IMR-90 (cell line): ENCODE results near the gene GSG1L.

Source experiments
- CEBPB ChIP-seq: IDR thresholded peaks from 2 replicates; pipeline ENCODE4 v1.6.1; 2012; ENCODE audit warnings: low read depth, low read length, improper control_type of control experiment
- CHD1 ChIP-seq: IDR thresholded peaks from 2 replicates; pipeline ENCODE4 v1.6.1; 2012; ENCODE audit warnings: low read depth, low read length, improper control_type of control experiment
- CTCF ChIP-seq: conservative IDR thresholded peaks from 2 replicates; pipeline ENCODE4 v1.5.1; 2012; ENCODE audit warnings: mild to moderate bottlenecking, low read depth, low read length, improper control_type of control experiment
- FOS ChIP-seq: fragments of 150-350 bp; IDR thresholded peaks from 2 replicates; pipeline ENCODE4 v1.6.1; 2016; ENCODE audit warnings: low read depth, low read length
- MAFK ChIP-seq: IDR thresholded peaks from 2 replicates; pipeline ENCODE4 v1.6.1; 2012; ENCODE audit warnings: low read depth, low read length, improper control_type of control experiment
- MAZ ChIP-seq: IDR thresholded peaks from 2 replicates; pipeline ENCODE4 v1.6.1; 2012; ENCODE audit warnings: low read depth, mild to moderate bottlenecking, low read length, improper control_type of control experiment, moderate library complexity, borderline replicate concordance
- MXI1 ChIP-seq: IDR thresholded peaks from 2 replicates; pipeline ENCODE4 v1.6.1; 2012; ENCODE audit warnings: low read depth, mild to moderate bottlenecking, low read length, moderate library complexity, borderline replicate concordance
- POLR2A ChIP-seq: IDR thresholded peaks from 2 replicates; pipeline ENCODE4 v1.6.1; 2012; ENCODE audit warnings: mild to moderate bottlenecking, low read depth, low read length
- RAD21 ChIP-seq: IDR thresholded peaks from 2 replicates; pipeline ENCODE4 v1.6.1; 2012; ENCODE audit warnings: low read length, improper control_type of control experiment
- RFX5 ChIP-seq: IDR thresholded peaks from 2 replicates; pipeline ENCODE4 v1.8.0; 2012; ENCODE audit warnings: low read depth, mild to moderate bottlenecking, low read length, moderate library complexity
- TF ChIP-seq, protein P1 (sequence below): fragments of 150-350 bp; IDR thresholded peaks from 2 replicates; pipeline ENCODE4 v1.6.1; 2017; ENCODE audit warnings: mild to moderate bottlenecking, antibody characterized with exemption, low read length, low read depth

DNA sequence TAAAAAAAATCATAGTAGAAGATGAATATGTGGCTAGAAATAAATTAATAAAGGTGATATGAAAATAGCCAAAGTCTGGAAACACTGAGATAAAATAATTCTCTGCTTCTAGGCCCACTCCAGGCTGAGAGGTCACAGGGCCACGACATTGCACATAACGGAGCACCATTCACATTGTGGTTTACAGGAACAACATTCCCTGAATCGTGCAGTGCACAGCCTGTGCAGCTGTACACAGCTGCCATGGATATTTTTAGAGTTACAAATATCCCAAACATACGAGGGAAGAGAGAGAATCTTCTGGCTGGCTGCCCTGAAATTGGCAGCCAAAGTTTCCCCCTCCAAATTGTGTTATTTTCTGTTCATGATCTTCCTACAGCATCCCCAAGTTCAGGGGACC lies 68.8 kb downstream of the GSG1L start:
- TF ChIP-seq FOS (no peak), POLR2A (no peak), CTCF (no peak), MAZ (no peak), MAFK (no peak), RFX5 (no peak), CHD1 (no peak), MXI1 (no peak), CEBPB (no peak), RAD21 (no peak)
- TF ChIP-seq, protein P1, sequence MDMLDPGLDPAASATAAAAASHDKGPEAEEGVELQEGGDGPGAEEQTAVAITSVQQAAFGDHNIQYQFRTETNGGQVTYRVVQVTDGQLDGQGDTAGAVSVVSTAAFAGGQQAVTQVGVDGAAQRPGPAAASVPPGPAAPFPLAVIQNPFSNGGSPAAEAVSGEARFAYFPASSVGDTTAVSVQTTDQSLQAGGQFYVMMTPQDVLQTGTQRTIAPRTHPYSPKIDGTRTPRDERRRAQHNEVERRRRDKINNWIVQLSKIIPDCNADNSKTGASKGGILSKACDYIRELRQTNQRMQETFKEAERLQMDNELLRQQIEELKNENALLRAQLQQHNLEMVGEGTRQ = no peak
